HEK293T (cell line): ENCODE results near the gene PML.

ENCODE experiments used
- ARNT ChIP-seq: fragments of 450-650 bp; IDR thresholded peaks from 2 replicates; pipeline ENCODE4 v1.6.1; 2017; ENCODE audit warnings: mild to moderate bottlenecking
- BHLHE40 ChIP-seq: fragments of 450-650 bp; IDR thresholded peaks from 2 replicates; pipeline ENCODE4 v1.6.1; 2016; ENCODE audit warnings: mild to moderate bottlenecking, moderate library complexity, borderline replicate concordance
- CTBP1 ChIP-seq: fragments of 450-650 bp; IDR thresholded peaks from 2 replicates; pipeline ENCODE4 v1.6.1; 2016; ENCODE audit warnings: borderline replicate concordance
- FOXM1 ChIP-seq: fragments of 450-650 bp; IDR thresholded peaks from 2 replicates; pipeline ENCODE4 v1.6.1; 2017; ENCODE audit warnings: mild to moderate bottlenecking, borderline replicate concordance
- NFRKB ChIP-seq: fragments of 450-650 bp; IDR thresholded peaks from 2 replicates; pipeline ENCODE4 v1.6.1; 2016; ENCODE audit warnings: mild to moderate bottlenecking, moderate library complexity
- SP1 ChIP-seq: fragments of 450-650 bp; IDR thresholded peaks from 2 replicates; pipeline ENCODE4 v1.6.1; 2017
- TARDBP ChIP-seq: fragments of 450-650 bp; IDR thresholded peaks from 2 replicates; pipeline ENCODE4 v1.6.1; 2016

GRCh38 chr15:73956743-73957135, 37.8 kb upstream of the PML start:
- no peak for TF ChIP-seq FOXM1
- no peak for TF ChIP-seq SP1
- TF ChIP-seq TARDBP: no peak
- TF ChIP-seq BHLHE40: no peak
- TF ChIP-seq CTBP1: no peak
- no peak for TF ChIP-seq ARNT
- no peak for TF ChIP-seq NFRKB
